A549 (cell line): Measurements from ENCODE around the gene SHFL.

Experiments
- CTCF ChIP-seq: fragments of >200 bp; sonication (Bioruptor Twin); formaldehyde crosslinking; IDR thresholded peaks from 3 replicates; pipeline ENCODE4 v1.5.1; 2016
- E2F6 ChIP-seq: IDR thresholded peaks from 2 replicates; pipeline ENCODE4 v1.6.1; 2012; ENCODE audit warnings: low read depth, borderline replicate concordance
- EP300 ChIP-seq, 2 experiments: fragments of >200 bp; sonication (Bioruptor Twin); formaldehyde crosslinking; IDR thresholded peaks; 2 replicates in 1 of 2; 3 replicates in 1 of 2; pipeline ENCODE4 v1.6.1; 2016 to 2017
- FOSB ChIP-seq: fragments of 250-450 bp; sonication (Bioruptor Pico); IDR thresholded peaks from 2 replicates; pipeline ENCODE4 v1.5.0; 2020; ENCODE audit warnings: mild to moderate bottlenecking, moderate library complexity
- HES2 ChIP-seq: fragments of >200 bp; sonication (Bioruptor Twin); formaldehyde crosslinking; IDR thresholded peaks from 2 replicates; pipeline ENCODE4 v1.6.1; 2016
- MAFK ChIP-seq: fragments of 450-650 bp; IDR thresholded peaks from 2 replicates; pipeline ENCODE4 v1.6.1; 2014; ENCODE audit not compliant: partially characterized antibody
- MAX ChIP-seq: IDR thresholded peaks from 2 replicates; pipeline ENCODE4 v1.6.1; 2012
- MYC ChIP-seq: IDR thresholded peaks from 2 replicates; pipeline ENCODE4 v1.6.1; 2012; ENCODE audit warnings: mild to moderate bottlenecking, inconsistent platforms, low read length, improper control_type of control experiment, borderline replicate concordance
- POLR2A ChIP-seq: IDR thresholded peaks from 2 replicates; pipeline ENCODE4 v1.6.1; 2012; ENCODE audit warnings: mild to moderate bottlenecking, low read length
- REST ChIP-seq: fragments of 200-600 bp; sonication (generic); IDR thresholded peaks from 2 replicates; pipeline ENCODE4 v1.6.1; 2016; ENCODE audit warnings: antibody characterized with exemption, mild to moderate bottlenecking, moderate library complexity
- RFX5 ChIP-seq: fragments of 450-650 bp; IDR thresholded peaks from 2 replicates; pipeline ENCODE4 v1.7.1; 2014; ENCODE audit warnings: antibody characterized with exemption, mild to moderate bottlenecking, moderate library complexity

DNA sequence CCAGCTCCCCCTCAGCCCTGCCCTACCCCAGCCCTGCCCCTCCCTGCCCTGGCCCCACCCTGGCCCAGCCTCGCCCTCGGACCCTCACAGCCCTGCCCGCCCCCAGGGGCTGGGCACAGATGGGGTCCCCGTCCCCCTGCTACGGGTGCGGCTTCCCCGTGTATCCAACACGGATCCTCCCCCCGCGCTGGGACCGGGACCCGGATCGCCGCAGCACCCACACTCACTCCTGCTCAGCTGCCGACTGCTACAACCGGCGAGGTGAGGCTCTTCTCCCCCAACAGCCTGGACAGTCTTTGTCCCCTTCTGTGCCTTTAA lies 5.2 kb downstream of the SHFL start:
- TF ChIP-seq POLR2A = no peak
- no peak for TF ChIP-seq MAX
- no peak for TF ChIP-seq E2F6
- TF ChIP-seq MYC = no peak
- no peak for TF ChIP-seq CTCF
- no peak for TF ChIP-seq HES2
- no peak for TF ChIP-seq FOSB (CRISPR knock-in tag)
- TF ChIP-seq MAFK = no peak
- TF ChIP-seq EP300 (IDR thresholded peaks at IDR 0.05) = no peak
- TF ChIP-seq REST = no peak
- TF ChIP-seq RFX5 = no peak
